ENCODE results near the gene CDC42BPB.

- TF ChIP-seq CTCF (IDR thresholded peaks at IDR 0.05; ENCODE audit: insufficient read depth, low read length, poor library complexity, severe bottlenecking) (no peak), EZH2phosphoT487 (conservative IDR thresholded peaks at IDR 0.05; ENCODE audit: low read length) (no peak)
Observed at GRCh38 chr14:103001226-103001625, 56.1 kb downstream of the CDC42BPB start.

Measured in SU-DHL-6 (cell line).